ENCODE results near the gene TMEM255B.

DNA sequence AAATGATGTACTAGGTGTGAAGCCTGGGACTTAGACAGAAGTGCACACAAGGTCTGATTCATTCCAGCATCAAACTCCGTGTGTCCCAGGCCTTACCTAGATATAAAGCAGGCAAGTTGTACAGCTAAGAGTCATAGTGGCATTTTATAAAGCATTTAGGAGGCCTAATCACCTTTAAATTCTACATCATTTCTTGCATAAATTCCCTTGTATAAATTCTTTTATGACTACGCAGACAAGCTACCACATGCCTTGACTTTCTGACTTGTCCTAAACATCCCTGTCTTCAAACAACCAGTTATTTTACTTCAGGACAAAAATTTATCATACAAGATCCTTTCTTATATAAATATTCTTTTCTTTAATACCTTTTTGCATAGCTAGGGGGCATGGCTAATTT lies 22.5 kb downstream of the TMEM255B start:
- TF ChIP-seq EZH2phosphoT487 (IDR thresholded peaks at IDR 0.05; ENCODE audit: low read length), result no peak
- TF ChIP-seq, protein P1, sequence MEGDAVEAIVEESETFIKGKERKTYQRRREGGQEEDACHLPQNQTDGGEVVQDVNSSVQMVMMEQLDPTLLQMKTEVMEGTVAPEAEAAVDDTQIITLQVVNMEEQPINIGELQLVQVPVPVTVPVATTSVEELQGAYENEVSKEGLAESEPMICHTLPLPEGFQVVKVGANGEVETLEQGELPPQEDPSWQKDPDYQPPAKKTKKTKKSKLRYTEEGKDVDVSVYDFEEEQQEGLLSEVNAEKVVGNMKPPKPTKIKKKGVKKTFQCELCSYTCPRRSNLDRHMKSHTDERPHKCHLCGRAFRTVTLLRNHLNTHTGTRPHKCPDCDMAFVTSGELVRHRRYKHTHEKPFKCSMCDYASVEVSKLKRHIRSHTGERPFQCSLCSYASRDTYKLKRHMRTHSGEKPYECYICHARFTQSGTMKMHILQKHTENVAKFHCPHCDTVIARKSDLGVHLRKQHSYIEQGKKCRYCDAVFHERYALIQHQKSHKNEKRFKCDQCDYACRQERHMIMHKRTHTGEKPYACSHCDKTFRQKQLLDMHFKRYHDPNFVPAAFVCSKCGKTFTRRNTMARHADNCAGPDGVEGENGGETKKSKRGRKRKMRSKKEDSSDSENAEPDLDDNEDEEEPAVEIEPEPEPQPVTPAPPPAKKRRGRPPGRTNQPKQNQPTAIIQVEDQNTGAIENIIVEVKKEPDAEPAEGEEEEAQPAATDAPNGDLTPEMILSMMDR (IDR thresholded peaks at IDR 0.05; ENCODE audit: low read length), result no peak
